H1 (cell line): ENCODE results near the gene BNIP5. TPM values are rescaled to one million over a fixed set of nuclear protein-coding genes. Genes with fewer than 3 reads are reported as not detected.

Experiments used
- GTF2F1 ChIP-seq: IDR thresholded peaks from 2 replicates; pipeline ENCODE4 v1.6.1; 2012; ENCODE audit warnings: low read depth, low read length, improper control_type of control experiment, borderline replicate concordance
- NRF1 ChIP-seq: IDR thresholded peaks from 2 replicates; pipeline ENCODE4 v1.6.1; 2011; ENCODE audit warnings: mild to moderate bottlenecking, low read depth, low read length, improper control_type of control experiment
- PHF8 ChIP-seq: fragments of 200-600 bp; sonication (generic); conservative IDR thresholded peaks from 2 replicates; pipeline ENCODE4 v1.7.1; 2012; ENCODE audit warnings: low read depth, mild to moderate bottlenecking, inconsistent platforms, low read length, moderate library complexity
- SUZ12 ChIP-seq: fragments of 200-600 bp; sonication (generic); IDR thresholded peaks from 2 replicates; pipeline ENCODE4 v1.6.1; 2012; ENCODE audit warnings: mild to moderate bottlenecking, inconsistent platforms, low read length, moderate library complexity, mixed read lengths
- polyA plus RNA-seq, 7 experiments: library from polyadenylated mRNA; depleted of rRNA in 3 of 7; stranded (reverse) in 5 of 7; unstranded in 2 of 7; fragments of >200 nt in 5 of 7; fragments of 200-250 nt in 2 of 7; gene quantifications; 1 replicate in 5 of 7; 2 replicates in 1 of 7; 4 replicates in 1 of 7; pipeline versions ENCODE4 v1.2.1 to v1.2.3, GENCODE V29; 2011 to 2013; ENCODE audit warnings: missing spikeins in 2 of 7, mixed read lengths in 2 of 7
- total RNA-seq: library from RNA; stranded (reverse); fragmentation: NEBNext Ultra II Directional; extraction: Animal tissue kit (Norgen Biotek cat#: 25700); gene quantifications from 2 replicates; pipeline ENCODE4 v1.2.1, GENCODE V29; 2021
- TF ChIP-seq, protein P1 (sequence below): fragments of 300-600 bp; sonication (generic); IDR thresholded peaks from 2 replicates; pipeline ENCODE4 v1.7.1; 2012; ENCODE audit warnings: low read length, moderate library complexity, mild to moderate bottlenecking, inconsistent platforms; ENCODE audit not compliant: insufficient replicate concordance
- TF ChIP-seq, protein P2 (sequence below): IDR thresholded peaks from 2 replicates; pipeline ENCODE4 v1.6.1; 2011; ENCODE audit warnings: low read length, improper control_type of control experiment
- TF ChIP-seq, protein P3 (sequence below), 3 experiments: IDR thresholded peaks; 1 replicate in 2 of 3; 2 replicates in 1 of 3; pipeline versions ENCODE4 v1.5.1 to v1.6.1; 2011; ENCODE audit warnings: low read length in 3 of 3, mild to moderate bottlenecking in 3 of 3, inconsistent platforms in 2 of 3, low read depth in 1 of 3, moderate library complexity in 1 of 3; ENCODE audit not compliant: insufficient read depth in 1 of 3; ENCODE audit errors: control extremely low read depth in 1 of 3

Gene BNIP5
- total and polyA plus RNA-seq, 2 of the 8 experiments (the other 6 are each of a cell fraction or from before 2014, with no cell fraction given) = not detected

DNA sequence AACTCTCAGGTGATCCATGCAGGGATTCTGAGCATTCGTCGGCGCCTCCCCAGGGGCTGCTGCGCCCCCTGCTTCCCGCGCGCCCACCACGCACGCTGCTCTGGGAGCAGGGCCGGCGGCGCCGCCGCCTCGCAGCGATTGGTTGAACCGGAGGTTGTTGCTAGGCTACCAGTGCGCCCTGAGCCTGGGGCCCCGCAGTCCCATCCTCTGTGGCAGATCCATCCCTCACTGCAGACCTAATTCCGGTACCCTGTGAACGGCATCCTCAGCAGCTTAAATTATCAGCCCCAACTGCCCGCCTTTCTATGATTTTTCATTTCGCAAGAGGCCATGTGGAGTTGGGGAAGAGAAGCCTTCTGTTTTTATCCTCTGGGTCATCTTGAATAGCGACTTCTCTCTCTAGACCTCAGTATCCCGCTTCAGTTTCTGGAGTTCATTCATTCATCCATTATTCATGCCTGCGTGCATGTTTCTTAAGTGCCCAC lies 51.5 kb downstream of the BNIP5 start (continued):
- TF ChIP-seq, protein P1, sequence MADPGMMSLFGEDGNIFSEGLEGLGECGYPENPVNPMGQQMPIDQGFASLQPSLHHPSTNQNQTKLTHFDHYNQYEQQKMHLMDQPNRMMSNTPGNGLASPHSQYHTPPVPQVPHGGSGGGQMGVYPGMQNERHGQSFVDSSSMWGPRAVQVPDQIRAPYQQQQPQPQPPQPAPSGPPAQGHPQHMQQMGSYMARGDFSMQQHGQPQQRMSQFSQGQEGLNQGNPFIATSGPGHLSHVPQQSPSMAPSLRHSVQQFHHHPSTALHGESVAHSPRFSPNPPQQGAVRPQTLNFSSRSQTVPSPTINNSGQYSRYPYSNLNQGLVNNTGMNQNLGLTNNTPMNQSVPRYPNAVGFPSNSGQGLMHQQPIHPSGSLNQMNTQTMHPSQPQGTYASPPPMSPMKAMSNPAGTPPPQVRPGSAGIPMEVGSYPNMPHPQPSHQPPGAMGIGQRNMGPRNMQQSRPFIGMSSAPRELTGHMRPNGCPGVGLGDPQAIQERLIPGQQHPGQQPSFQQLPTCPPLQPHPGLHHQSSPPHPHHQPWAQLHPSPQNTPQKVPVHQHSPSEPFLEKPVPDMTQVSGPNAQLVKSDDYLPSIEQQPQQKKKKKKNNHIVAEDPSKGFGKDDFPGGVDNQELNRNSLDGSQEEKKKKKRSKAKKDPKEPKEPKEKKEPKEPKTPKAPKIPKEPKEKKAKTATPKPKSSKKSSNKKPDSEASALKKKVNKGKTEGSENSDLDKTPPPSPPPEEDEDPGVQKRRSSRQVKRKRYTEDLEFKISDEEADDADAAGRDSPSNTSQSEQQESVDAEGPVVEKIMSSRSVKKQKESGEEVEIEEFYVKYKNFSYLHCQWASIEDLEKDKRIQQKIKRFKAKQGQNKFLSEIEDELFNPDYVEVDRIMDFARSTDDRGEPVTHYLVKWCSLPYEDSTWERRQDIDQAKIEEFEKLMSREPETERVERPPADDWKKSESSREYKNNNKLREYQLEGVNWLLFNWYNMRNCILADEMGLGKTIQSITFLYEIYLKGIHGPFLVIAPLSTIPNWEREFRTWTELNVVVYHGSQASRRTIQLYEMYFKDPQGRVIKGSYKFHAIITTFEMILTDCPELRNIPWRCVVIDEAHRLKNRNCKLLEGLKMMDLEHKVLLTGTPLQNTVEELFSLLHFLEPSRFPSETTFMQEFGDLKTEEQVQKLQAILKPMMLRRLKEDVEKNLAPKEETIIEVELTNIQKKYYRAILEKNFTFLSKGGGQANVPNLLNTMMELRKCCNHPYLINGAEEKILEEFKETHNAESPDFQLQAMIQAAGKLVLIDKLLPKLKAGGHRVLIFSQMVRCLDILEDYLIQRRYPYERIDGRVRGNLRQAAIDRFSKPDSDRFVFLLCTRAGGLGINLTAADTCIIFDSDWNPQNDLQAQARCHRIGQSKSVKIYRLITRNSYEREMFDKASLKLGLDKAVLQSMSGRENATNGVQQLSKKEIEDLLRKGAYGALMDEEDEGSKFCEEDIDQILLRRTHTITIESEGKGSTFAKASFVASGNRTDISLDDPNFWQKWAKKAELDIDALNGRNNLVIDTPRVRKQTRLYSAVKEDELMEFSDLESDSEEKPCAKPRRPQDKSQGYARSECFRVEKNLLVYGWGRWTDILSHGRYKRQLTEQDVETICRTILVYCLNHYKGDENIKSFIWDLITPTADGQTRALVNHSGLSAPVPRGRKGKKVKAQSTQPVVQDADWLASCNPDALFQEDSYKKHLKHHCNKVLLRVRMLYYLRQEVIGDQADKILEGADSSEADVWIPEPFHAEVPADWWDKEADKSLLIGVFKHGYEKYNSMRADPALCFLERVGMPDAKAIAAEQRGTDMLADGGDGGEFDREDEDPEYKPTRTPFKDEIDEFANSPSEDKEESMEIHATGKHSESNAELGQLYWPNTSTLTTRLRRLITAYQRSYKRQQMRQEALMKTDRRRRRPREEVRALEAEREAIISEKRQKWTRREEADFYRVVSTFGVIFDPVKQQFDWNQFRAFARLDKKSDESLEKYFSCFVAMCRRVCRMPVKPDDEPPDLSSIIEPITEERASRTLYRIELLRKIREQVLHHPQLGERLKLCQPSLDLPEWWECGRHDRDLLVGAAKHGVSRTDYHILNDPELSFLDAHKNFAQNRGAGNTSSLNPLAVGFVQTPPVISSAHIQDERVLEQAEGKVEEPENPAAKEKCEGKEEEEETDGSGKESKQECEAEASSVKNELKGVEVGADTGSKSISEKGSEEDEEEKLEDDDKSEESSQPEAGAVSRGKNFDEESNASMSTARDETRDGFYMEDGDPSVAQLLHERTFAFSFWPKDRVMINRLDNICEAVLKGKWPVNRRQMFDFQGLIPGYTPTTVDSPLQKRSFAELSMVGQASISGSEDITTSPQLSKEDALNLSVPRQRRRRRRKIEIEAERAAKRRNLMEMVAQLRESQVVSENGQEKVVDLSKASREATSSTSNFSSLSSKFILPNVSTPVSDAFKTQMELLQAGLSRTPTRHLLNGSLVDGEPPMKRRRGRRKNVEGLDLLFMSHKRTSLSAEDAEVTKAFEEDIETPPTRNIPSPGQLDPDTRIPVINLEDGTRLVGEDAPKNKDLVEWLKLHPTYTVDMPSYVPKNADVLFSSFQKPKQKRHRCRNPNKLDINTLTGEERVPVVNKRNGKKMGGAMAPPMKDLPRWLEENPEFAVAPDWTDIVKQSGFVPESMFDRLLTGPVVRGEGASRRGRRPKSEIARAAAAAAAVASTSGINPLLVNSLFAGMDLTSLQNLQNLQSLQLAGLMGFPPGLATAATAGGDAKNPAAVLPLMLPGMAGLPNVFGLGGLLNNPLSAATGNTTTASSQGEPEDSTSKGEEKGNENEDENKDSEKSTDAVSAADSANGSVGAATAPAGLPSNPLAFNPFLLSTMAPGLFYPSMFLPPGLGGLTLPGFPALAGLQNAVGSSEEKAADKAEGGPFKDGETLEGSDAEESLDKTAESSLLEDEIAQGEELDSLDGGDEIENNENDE = no peak
- TF ChIP-seq GTF2F1 = no peak
- TF ChIP-seq, protein P2, sequence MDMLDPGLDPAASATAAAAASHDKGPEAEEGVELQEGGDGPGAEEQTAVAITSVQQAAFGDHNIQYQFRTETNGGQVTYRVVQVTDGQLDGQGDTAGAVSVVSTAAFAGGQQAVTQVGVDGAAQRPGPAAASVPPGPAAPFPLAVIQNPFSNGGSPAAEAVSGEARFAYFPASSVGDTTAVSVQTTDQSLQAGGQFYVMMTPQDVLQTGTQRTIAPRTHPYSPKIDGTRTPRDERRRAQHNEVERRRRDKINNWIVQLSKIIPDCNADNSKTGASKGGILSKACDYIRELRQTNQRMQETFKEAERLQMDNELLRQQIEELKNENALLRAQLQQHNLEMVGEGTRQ = no peak
- TF ChIP-seq, protein P3, sequence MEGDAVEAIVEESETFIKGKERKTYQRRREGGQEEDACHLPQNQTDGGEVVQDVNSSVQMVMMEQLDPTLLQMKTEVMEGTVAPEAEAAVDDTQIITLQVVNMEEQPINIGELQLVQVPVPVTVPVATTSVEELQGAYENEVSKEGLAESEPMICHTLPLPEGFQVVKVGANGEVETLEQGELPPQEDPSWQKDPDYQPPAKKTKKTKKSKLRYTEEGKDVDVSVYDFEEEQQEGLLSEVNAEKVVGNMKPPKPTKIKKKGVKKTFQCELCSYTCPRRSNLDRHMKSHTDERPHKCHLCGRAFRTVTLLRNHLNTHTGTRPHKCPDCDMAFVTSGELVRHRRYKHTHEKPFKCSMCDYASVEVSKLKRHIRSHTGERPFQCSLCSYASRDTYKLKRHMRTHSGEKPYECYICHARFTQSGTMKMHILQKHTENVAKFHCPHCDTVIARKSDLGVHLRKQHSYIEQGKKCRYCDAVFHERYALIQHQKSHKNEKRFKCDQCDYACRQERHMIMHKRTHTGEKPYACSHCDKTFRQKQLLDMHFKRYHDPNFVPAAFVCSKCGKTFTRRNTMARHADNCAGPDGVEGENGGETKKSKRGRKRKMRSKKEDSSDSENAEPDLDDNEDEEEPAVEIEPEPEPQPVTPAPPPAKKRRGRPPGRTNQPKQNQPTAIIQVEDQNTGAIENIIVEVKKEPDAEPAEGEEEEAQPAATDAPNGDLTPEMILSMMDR (IDR thresholded peaks at IDR 0.05; ENCODE audit: control extremely low read depth in 1 of 3, insufficient read depth in 1 of 3, low read depth in 1 of 3, low read length in 3 of 3) = peak; percentile 37 to 42 (median 39)
- no peak for TF ChIP-seq SUZ12
- no peak for TF ChIP-seq PHF8
- TF ChIP-seq NRF1 = no peak
